Activated CD4-positive, alpha-beta memory T cell treated with anti-CD3 and anti-CD28 coated beads for 36 hours (primary cell): ENCODE results near the gene USO1. TPM values are rescaled to one million over a fixed set of nuclear protein-coding genes. Genes with fewer than 3 reads are reported as not detected.
"Not testable (repeated sequence)": the region's sequence is repeated elsewhere in the genome, so short reads cannot be mapped to it uniquely, and the experiment has no call there.

Experiments used
- CTCF ChIA-PET: fragments of 350-600 bp; sonication (Branson Sonifier 250); formaldehyde crosslinking; loops from one replicate; lab custom pipeline; 2021; ENCODE audit warnings: antibody characterized with exemption, inconsistent platforms; lab: Charles Lee
- POLR2A ChIA-PET: fragments of 350-600 bp; sonication (Branson Sonifier 250); formaldehyde crosslinking; loops from one replicate; lab custom pipeline; 2021; ENCODE audit warnings: antibody characterized with exemption; lab: Charles Lee
- DNase-seq: peaks from one replicate; pipeline ENCODE4 v3.0.0-alpha.2; 2020
- H3K27ac Mint-ChIP-seq: one replicate; pipeline ENCODE4 v1.8.0; 2021; ENCODE audit warnings: mixed read lengths
- H3K27me3 Mint-ChIP-seq: one replicate; pipeline ENCODE4 v1.8.0; 2021; ENCODE audit warnings: mixed read lengths
- H3K36me3 Mint-ChIP-seq: one replicate; pipeline ENCODE4 v1.8.0; 2021; ENCODE audit warnings: mixed read lengths
- H3K4me1 Mint-ChIP-seq: one replicate; pipeline ENCODE4 v1.8.0; 2021; ENCODE audit warnings: low read depth, mixed read lengths
- H3K4me3 Mint-ChIP-seq: one replicate; pipeline ENCODE4 v1.8.0; 2021; ENCODE audit warnings: mild to moderate bottlenecking, mixed read lengths
- H3K9me3 Mint-ChIP-seq: one replicate; pipeline ENCODE4 v1.8.0; 2021; ENCODE audit warnings: mixed read lengths
- intact Hi-C: fragments of 100-400 bp; cut with micrococcal nuclease; formaldehyde crosslinking; loops from one replicate; pipeline ENCODE4 v1.15.1; 2023
- total RNA-seq, 2 experiments: library from RNA; stranded (reverse); gene quantifications; one replicate each; pipeline ENCODE4 v1.2.3, GENCODE V29; 2021

The USO1 gene
- total RNA-seq, 2 experiments from 2014 or later = 57.3 to 59.0 TPM

DNA sequence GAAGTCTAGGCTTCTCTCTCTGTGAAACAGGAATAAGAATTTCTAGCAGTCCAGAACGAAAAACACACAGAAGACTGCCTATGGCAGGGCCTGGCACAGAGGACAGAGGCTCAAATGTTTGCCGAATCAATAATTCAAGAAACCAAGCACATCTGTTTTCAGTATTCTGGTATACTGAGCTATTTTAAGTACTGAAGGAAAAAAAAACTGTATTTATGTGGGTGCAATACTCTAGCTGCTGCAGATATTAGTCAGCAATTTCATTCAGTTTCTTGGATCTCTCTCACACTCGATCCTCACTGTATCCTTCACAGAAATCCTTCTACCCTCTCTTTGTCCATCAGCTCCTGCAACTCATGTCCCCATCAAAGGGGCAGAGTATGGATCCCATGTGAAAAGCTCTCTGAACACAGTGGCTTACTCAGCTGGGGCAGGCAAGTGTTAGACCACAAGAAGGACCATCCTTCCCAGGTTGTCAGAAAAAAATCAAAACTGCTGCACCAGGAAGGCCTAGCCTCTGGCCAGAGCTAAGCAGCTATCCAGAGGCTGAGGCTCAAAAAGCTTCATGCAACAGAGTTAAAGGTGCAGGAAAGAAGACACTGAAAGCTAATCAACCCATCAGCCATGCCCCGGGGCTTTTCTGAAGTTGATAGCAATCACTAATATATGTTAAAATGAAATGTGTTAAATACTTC, 9.1 kb upstream of the USO1 start:
- Mint-ChIP-seq H3K9me3 (no peaks in the 10 kb centered on the region), H3K27ac (no peak overlapping the region), H3K27me3 (no peaks in the 10 kb centered on the region), H3K4me1 (peaks cover 9% of the 10 kb centered on the region), H3K36me3 (no peaks in the 10 kb centered on the region), H3K4me3 (no peak overlapping the region)
- ChIA-PET POLR2A (interaction anchor here (1.1 kb wide), 1 partner anchor 16 kb away, joined by 3 read pairs; no protein-coding TSS in a partner anchor), CTCF (interaction anchor here (1.6 kb wide), 1 partner anchor 9 kb away, joined by 12 read pairs; the partner anchor contains the start of gene USO1)
- intact Hi-C loops = no loop called here
- no peak for DNase-seq

DNA sequence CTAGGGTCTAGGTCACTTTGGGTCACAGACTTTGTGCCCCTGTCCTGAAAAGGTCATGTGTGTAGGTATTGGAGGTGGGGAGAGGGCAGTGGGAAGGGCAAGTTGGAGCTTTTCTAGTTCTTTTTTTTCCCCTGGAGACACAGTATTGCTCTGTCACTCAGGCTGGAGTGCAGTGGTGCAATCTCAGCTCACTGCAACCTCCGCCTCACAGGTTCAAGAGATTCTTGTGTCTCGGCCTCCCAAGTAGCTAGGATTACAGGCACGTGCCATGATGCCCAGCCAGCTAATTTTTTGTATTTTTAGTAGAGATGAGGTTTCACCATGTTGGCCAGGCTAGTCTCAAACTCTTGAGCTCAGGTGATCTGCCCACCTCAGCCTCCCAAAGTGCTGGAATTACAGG, 8.3 kb upstream of the USO1 start:
- intact Hi-C loops, H3K9me3 Mint-ChIP-seq, H3K36me3 Mint-ChIP-seq, H3K4me1 Mint-ChIP-seq, POLR2A ChIA-PET, DNase-seq, H3K4me3 Mint-ChIP-seq, H3K27ac Mint-ChIP-seq, H3K27me3 Mint-ChIP-seq: not testable (repeated sequence)
- CTCF ChIA-PET = interaction anchor here (1.6 kb wide), 1 partner anchor 8 kb away, joined by 12 read pairs; the partner anchor contains the start of gene USO1

DNA sequence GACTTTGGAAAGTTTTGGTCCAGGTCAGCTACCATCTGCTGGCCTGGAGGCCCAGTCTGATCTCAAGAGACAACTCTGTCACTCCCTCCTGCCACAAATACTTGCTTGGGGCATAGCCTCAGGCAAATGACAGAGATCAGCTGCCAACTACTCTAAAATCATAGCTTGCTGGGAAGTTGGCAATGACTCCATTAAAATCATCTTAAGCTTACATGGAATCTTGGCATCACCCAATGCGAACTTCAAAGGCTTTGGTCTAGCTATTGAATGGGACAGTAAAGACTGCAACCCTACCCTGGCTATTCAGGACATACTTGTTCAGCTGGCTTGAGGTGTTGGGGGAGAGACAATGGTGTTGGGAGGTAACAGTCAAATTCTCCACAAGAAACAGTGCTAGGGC, 7.0 kb upstream of the USO1 start:
- intact Hi-C loops = no loop called here
- no peak overlapping the region for H3K27ac Mint-ChIP-seq
- POLR2A ChIA-PET = interaction anchor here (1.3 kb wide), 1 partner anchor 44 kb away, joined by 4 read pairs; no protein-coding TSS in a partner anchor

DNA sequence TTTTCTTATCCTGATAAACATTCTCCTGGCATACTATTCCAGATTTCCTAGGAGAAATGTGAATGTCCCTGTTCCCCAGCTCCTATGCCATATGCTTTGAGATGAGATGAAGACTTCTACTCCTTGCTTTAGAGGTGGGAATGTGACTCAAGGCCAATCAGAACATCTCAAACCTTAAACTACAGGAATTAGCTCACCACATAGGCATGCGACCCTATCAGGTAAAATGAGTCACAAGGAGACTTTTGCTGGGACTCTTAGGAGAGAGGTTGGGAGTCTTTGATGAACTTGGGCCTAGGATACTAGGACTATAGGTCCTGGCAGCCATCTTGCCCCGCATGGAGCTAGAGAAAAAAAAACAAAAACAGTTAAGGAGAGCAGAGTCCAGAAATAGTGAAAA, 5.8 kb upstream of the USO1 start:
- no peak for DNase-seq
- Mint-ChIP-seq H3K9me3 (no peaks in the 10 kb centered on the region), H3K27me3 (no peaks in the 10 kb centered on the region), H3K4me3 (no peak overlapping the region), H3K4me1 (peaks cover 28% of the 10 kb centered on the region), H3K27ac (no peak overlapping the region), H3K36me3 (no peaks in the 10 kb centered on the region)
- POLR2A ChIA-PET = no interaction called here
- intact Hi-C loops = no loop called here
- CTCF ChIA-PET = interaction anchor here (0.6 to 1.3 kb wide), 4 partner anchors 9 to 49 kb away, joined by 3 to 6 read pairs (median 4); no protein-coding TSS in a partner anchor

More for the DNA sequence above, 7.0 kb upstream of the USO1 start:
- no peaks in the 10 kb centered on the region for H3K27me3 Mint-ChIP-seq
- H3K9me3 Mint-ChIP-seq = no peaks in the 10 kb centered on the region
- no peak overlapping the region for H3K4me3 Mint-ChIP-seq
- DNase-seq = no peak
- H3K4me1 Mint-ChIP-seq = peaks cover 18% of the 10 kb centered on the region
- H3K36me3 Mint-ChIP-seq = no peaks in the 10 kb centered on the region
- CTCF ChIA-PET = interaction anchor here (0.8 to 1.2 kb wide), 2 partner anchors 9 to 10 kb away, joined by 3 read pairs; no protein-coding TSS in a partner anchor

DNA sequence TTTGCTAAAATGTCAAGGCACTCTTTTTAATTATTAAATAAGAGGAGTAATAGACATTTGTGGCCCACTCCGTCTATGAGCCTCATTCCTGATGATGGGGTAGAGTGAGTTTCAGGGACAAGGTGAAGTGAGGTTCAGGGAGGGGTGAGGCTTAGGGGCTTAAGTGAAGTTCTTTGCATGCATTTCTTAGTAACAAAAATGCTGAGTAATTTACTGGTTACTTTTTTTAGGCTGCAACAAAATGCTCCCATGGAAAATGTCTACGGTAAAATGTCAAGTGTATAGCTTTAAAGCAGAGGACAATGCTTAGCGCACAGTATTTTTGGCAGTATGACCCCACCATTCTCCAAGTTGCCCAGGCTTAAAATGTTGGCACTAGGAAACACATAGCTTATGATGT, 2.0 kb upstream of the USO1 start:
- Mint-ChIP-seq H3K36me3 (peaks cover 8% of the 10 kb centered on the region), H3K9me3 (no peaks in the 10 kb centered on the region), H3K27me3 (no peaks in the 10 kb centered on the region), H3K4me3 (no peak overlapping the region), H3K4me1 (peaks cover 43% of the 10 kb centered on the region), H3K27ac (no peak overlapping the region)
- CTCF ChIA-PET = interaction anchor here (1.4 to 3.5 kb wide), 5 partner anchors 10 to 68 kb away, joined by 3 to 22 read pairs (median 9); no protein-coding TSS in a partner anchor
- intact Hi-C loops = loop anchor here (5.0 to 10.0 kb wide), 2 partner anchors 270 to 1352 kb away; partner anchors contain the start of genes CCNI and SDAD1
- POLR2A ChIA-PET = interaction anchor here (1.0 to 5.4 kb wide), 3 partner anchors 50 to 126 kb away, joined by 3 to 46 read pairs (median 13); partner anchors contain the start of gene G3BP2
- DNase-seq = no peak

DNA sequence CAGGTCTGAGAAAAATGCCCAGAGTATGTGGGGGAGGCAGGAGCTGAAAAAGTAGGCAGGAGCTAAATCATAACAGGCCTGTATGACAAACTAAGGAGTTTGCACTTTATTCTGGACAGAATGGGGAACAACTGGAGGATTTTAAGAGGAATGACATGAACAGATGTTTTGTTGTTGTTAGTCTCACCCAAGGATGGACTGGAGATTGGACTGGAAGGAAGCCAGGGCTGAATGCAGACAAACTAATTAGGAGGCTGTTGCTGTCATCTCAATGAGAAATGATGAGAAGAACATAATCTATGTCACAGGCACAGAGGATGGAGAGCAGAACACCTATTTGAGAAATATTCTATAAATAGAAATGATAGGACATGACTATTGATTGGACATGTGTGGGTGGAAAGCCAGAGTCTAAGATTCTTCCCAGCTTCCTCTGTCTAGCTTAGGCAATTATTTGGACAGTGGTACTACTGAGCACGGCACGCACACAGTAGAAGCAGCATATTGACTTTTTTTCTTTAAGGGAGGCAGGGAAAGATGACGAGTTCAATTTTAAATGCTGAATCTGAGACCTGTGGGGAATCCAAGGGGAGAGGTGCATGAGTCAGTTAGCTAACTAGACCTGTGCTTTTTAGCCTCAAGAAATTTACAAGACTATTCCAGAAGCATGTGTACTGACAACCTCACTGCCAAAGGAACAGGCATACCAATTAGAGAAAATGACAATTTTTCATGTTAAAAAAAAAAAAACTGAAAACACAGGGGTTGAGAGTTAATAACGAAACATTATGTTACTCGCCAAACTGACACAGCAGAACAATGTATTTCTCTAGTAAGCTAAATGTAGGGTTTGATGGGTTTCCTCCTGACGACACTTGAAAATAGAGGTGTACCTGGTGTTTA, 963 bp upstream of the USO1 start:
- ChIA-PET POLR2A (interaction anchor here (0.7 to 5.4 kb wide), 15 partner anchors 24 to 425 kb away, joined by 3 to 46 read pairs (median 5); partner anchors contain the start of genes CDKL2, G3BP2, NAAA and NUP54), CTCF (interaction anchor here (0.7 to 3.8 kb wide), 29 partner anchors 8 to 209 kb away, joined by 3 to 44 read pairs (median 4); partner anchors contain the start of genes G3BP2, RCHY1 and THAP6)
- H3K4me1 Mint-ChIP-seq = peaks cover 48% of the 10 kb centered on the region
- H3K27me3 Mint-ChIP-seq = no peaks in the 10 kb centered on the region
- H3K9me3 Mint-ChIP-seq = no peaks in the 10 kb centered on the region
- H3K27ac Mint-ChIP-seq = peak overlapping the region; percentile 98
- peak overlapping the region; percentile 96 for H3K4me3 Mint-ChIP-seq
- no peak for DNase-seq
- peaks cover 8% of the 10 kb centered on the region for H3K36me3 Mint-ChIP-seq
- intact Hi-C loops = loop anchor here (1.0 to 10.0 kb wide), 10 partner anchors 24 to 1351 kb away; partner anchors contain the start of genes CCNI, CDKL2, G3BP2 and NAAA

DNA sequence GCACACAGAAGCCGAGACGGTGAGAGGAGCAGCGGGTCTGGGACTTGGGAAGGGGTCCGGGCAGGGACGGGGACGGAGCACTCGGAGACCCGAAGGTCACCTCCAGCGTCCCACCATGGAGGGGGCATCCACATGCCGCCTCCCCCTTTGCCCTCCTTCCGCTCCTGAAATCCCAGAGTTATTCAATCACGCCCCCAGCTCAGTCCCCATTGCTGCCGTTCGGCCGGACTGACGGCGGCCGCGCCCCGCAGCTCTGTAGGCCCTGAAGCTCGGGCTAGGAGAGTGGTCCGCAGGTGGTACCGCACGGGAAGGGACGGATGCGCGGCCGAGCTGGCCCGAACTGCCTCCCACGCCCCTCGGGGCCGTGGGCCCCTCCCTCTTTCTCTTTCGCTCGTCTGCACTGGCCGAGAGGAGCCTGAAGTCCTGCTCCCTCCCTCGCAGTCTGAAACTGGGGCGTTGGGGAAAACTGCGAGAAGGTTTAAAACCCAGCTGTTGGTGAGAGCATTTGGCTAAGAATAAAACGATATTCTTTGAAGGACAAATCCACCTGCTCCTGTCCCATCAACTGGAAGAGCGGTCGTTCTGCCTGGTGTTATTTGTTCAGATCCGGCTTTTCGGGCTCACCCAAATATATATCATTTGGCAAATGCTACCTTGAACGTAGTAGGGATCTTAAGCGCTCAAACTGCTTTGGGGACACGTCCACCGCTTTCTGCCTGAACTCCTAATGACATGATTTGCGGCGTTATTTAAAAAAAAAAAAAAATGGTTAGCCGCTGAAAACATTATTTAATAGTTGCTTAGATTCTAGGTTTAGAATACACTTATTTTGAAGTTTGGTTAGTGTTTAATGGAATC, 719 bp downstream of the USO1 start:
- ChIA-PET POLR2A (interaction anchor here (0.7 to 5.4 kb wide), 11 partner anchors 39 to 423 kb away, joined by 3 to 46 read pairs (median 6); partner anchors contain the start of genes CDKL2, G3BP2, NUP54 and RCHY1), CTCF (interaction anchor here (0.8 to 3.8 kb wide), 20 partner anchors 10 to 210 kb away, joined by 3 to 44 read pairs (median 6); partner anchors contain the start of genes CDKL2, G3BP2, RCHY1 and THAP6)
- peak; percentile 81 for DNase-seq
- H3K36me3 Mint-ChIP-seq = peaks cover 8% of the 10 kb centered on the region
- no peaks in the 10 kb centered on the region for H3K9me3 Mint-ChIP-seq
- H3K27ac Mint-ChIP-seq = peak overlapping the region; percentile 98
- peaks cover 55% of the 10 kb centered on the region for H3K4me1 Mint-ChIP-seq
- no peaks in the 10 kb centered on the region for H3K27me3 Mint-ChIP-seq
- H3K4me3 Mint-ChIP-seq = peak overlapping the region; percentile 96
- intact Hi-C loops = loop anchor here (1.0 to 10.0 kb wide), 10 partner anchors 26 to 1350 kb away; partner anchors contain the start of genes CCNI, CDKL2, G3BP2 and NAAA

DNA sequence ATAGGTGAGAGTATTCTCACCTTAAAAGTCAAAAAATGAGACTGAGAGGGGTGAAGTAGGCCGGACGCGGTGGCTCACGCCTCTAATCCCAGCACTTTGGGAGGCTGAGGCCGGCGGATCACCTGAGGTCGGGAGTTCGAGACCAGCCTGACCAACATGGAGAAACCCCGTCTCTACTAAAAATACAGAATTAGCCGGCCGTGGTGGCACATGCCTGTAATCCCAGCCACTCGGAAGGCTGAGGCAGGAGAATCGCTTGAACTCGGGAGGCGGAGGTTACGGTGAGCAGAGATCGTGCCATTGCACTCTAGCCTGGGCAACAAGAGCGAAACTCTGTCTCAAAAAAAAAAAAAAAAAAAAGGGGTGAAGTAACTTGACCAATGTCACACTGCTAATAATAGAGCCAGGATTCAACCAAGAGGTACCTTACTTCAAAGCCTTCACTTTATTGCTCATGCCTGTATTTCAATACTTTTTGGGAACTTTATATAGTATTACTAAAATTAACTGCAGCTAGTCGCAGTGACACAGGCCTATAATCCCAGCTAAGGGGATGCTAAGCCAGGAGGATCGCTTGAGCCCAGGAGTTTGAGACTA, 1.7 kb downstream of the USO1 start:
- H3K4me3 Mint-ChIP-seq = peak overlapping the region; percentile 96

DNA sequence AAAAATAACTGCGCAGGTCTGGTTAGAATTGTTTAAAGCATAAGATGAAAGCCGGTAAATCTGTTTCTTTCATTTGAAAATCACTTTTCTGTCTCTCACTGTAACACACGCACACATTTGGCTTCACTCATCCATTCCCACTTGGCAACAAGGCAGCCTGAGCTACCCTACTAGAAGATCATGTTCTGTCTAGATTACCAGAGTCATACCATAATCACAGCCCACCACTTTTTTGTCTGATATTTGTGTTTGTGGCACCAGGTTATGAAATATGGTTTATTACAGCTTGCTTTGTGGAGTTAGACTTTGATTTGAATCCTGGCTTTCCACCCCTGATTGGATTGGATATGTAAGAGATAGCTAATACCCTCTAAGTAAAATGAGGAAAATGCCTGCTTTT, 2.2 kb downstream of the USO1 start:
- intact Hi-C loops = loop anchor here (10.0 kb wide), 1 partner anchor 1348 kb away; the partner anchor contains the start of gene CCNI
- Mint-ChIP-seq H3K9me3 (no peaks in the 10 kb centered on the region), H3K4me3 (peak overlapping the region; percentile 44), H3K4me1 (peaks cover 56% of the 10 kb centered on the region), H3K27ac (peak overlapping the region; percentile 15), H3K36me3 (peaks cover 8% of the 10 kb centered on the region), H3K27me3 (no peaks in the 10 kb centered on the region)
- CTCF ChIA-PET = interaction anchor here (3.8 kb wide), 1 partner anchor 121 kb away, joined by 12 read pairs; no protein-coding TSS in a partner anchor
- no peak for DNase-seq
- POLR2A ChIA-PET = interaction anchor here (0.7 to 5.4 kb wide), 4 partner anchors 17 to 213 kb away, joined by 3 to 46 read pairs (median 6); partner anchors contain the start of gene G3BP2

More for the DNA sequence above, 1.7 kb downstream of the USO1 start:
- H3K36me3 Mint-ChIP-seq, DNase-seq, H3K27me3 Mint-ChIP-seq, H3K9me3 Mint-ChIP-seq: not testable (repeated sequence)
- ChIA-PET CTCF (interaction anchor here (3.8 kb wide), 1 partner anchor 122 kb away, joined by 12 read pairs; no protein-coding TSS in a partner anchor), POLR2A (interaction anchor here (0.7 to 5.4 kb wide), 4 partner anchors 17 to 213 kb away, joined by 3 to 46 read pairs (median 6); partner anchors contain the start of gene G3BP2)
- peaks cover 57% of the 10 kb centered on the region for H3K4me1 Mint-ChIP-seq
- peak overlapping the region; percentile 33 for H3K27ac Mint-ChIP-seq
- intact Hi-C loops = loop anchor here (2.0 to 10.0 kb wide), 2 partner anchors 215 to 1349 kb away; partner anchors contain the start of genes CCNI and NAAA

DNA sequence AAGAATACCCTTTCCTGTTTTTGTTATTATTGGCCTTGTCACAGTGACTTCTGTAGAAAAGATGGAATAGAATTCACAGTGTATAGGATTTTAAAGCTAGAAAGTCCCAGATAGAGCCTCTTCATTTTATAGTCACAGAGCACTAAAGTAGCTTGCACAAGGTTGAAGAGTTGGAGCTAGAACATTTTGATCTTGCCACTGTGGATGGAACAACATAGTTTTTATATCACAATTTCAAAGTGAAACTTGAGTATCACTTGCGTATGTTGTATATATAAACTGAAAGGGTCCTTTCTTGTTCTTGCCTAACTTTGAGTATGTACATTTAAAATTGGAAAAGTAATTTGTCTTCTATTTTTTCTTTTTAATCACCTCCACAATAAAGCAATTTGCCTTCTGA, 2.7 kb downstream of the USO1 start:
- Mint-ChIP-seq H3K4me1 (peaks cover 54% of the 10 kb centered on the region), H3K36me3 (peaks cover 8% of the 10 kb centered on the region)
- intact Hi-C loops = loop anchor here (10.0 kb wide), 1 partner anchor 1348 kb away; the partner anchor contains the start of gene CCNI

More for the DNA sequence above, 2.7 kb downstream of the USO1 start:
- DNase-seq = no peak
- POLR2A ChIA-PET = interaction anchor here (5.4 kb wide), 1 partner anchor 54 kb away, joined by 46 read pairs; the partner anchor contains the start of gene G3BP2
- Mint-ChIP-seq H3K27me3 (no peaks in the 10 kb centered on the region), H3K4me3 (peak overlapping the region; percentile 44), H3K27ac (peak overlapping the region; percentile 15), H3K9me3 (no peaks in the 10 kb centered on the region)
- CTCF ChIA-PET = interaction anchor here (0.5 to 3.8 kb wide), 3 partner anchors 10 to 851 kb away, joined by 3 to 12 read pairs (median 4); no protein-coding TSS in a partner anchor
